ENCODE results near the gene SOX11.

DNA sequence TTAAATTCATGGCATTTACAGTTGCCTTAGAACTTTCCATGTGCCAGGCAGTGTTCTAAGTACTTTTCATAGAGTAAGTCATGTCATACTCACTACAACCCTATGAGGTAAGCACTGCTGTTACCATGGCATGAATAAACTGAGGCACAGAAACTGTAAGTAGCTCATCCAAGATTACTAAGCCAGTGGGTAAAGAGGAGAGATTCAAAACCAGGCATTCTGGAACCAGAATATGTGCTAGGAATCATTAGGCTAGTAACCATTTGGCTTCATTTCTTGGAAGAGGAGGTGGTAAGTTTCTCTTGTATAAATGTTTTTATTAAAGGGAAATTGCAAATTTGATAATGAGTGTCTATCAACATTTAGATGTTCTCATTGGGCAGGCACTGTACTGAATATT lies 35.1 kb downstream of the SOX11 start:
- TF ChIP-seq, protein P1, sequence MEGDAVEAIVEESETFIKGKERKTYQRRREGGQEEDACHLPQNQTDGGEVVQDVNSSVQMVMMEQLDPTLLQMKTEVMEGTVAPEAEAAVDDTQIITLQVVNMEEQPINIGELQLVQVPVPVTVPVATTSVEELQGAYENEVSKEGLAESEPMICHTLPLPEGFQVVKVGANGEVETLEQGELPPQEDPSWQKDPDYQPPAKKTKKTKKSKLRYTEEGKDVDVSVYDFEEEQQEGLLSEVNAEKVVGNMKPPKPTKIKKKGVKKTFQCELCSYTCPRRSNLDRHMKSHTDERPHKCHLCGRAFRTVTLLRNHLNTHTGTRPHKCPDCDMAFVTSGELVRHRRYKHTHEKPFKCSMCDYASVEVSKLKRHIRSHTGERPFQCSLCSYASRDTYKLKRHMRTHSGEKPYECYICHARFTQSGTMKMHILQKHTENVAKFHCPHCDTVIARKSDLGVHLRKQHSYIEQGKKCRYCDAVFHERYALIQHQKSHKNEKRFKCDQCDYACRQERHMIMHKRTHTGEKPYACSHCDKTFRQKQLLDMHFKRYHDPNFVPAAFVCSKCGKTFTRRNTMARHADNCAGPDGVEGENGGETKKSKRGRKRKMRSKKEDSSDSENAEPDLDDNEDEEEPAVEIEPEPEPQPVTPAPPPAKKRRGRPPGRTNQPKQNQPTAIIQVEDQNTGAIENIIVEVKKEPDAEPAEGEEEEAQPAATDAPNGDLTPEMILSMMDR (IDR thresholded peaks at IDR 0.05; ENCODE audit: low read depth, low read length) = no peak
- TF ChIP-seq, protein P2, sequence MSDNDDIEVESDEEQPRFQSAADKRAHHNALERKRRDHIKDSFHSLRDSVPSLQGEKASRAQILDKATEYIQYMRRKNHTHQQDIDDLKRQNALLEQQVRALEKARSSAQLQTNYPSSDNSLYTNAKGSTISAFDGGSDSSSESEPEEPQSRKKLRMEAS (IDR thresholded peaks at IDR 0.05; ENCODE audit: low read depth, low read length) = no peak
- TF ChIP-seq POLR2A (IDR thresholded peaks at IDR 0.05; ENCODE audit: extremely low read depth, insufficient read length) = no peak

All from NB4 (cell line).